Activated CD4-positive, alpha-beta T cell treated with anti-CD3 and anti-CD28 coated beads, Interleukin-2, amount 50 U/mL, for 48 hours (primary cell): ENCODE measurements around the gene OTUB2.

ENCODE experiments used
- DNase-seq, 2 experiments: peaks; one replicate each; pipeline ENCODE4 v3.0.0-alpha.2; 2020

OTUB2 gene

GRCh38 chr14:94026173-94026888 lies at the start of gene OTUB2:
Gene OTUB2, plus strand, starts transcription at chr14:94026340. Its CDS starts 198 bp downstream, at chr14:94026538.
- peak; percentile 97 to 98 for DNase-seq

DNA sequence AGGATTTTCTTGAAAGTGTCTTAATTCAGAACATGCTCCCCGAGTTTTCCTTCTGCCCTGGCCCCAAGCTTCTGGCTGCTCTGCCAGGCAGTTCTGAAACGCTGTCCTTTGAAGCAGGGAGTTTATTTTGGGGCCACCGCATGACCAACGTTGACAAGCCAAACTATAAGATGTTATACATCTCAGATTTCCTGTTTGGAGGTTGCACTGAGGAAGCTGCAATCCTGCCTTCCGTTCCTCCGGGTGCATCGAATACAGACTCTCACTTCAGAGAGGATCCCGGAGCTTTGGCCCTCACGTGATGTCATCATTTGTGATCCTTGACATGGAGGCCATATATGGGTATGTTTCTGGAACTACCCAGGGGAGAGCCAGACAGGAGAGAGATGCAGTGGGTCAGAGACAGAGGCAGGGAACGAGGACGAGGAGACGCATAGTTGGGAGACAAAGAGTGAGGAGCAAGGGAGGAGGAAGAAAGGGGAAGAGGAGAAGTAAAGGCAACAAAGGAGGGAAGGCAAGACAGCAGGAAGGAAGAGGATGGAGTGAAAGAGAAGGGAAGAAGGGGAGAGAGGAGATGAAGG lies 49.6 kb upstream of the OTUB2 start, which contains the start of gene ASB2:
Gene ASB2, minus strand, starts transcription at position 94 of the 581 bp plus-strand sequence. CDS start 12,031 bp downstream, outside the sequence.
- peak in 1 of 2 experiments; percentile 59 for DNase-seq

GRCh38 chr14:93977171-93977570 lies 49.0 kb upstream of the OTUB2 start:
- DNase-seq = no peak

DNA sequence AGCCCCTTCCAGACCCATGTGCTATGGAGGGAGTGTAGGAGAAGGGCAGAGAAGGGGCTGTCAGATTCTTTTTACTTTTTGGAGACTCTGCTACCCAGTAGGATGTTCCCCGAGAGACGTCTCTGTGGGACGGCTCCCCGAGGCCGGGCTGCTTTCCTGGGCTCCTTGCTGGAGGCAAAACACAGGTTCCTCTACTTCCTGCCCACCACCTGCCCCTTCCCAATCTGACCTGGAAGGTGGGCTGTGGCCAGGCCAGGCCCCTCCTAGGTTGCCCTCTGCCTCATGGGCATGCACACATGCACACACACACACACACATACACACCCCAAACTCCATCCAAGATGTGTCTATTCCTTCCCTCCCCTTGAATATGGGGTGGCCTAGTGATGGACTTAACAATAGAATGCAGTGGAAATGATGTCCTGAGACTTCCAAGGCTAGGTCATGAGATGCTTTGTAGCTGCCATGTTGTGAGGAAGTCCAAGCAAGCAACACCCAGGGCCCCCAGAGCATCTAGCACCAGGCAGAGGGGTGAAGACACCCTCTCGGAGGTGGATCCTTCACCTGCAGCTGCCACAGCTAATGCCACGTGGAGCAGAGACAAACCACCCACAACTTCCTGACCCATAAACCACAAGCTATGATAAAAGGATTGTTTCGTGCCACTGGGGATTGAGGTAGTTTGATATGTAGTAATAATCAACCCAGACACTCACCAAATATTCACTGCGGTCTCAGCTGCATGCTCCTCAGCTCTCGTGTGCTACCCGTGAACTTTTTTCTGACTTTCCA lies 48.2 kb upstream of the OTUB2 start:
- DNase-seq = peak; percentile 73 to 79

- DNase-seq = peak in 1 of 2 experiments; percentile 42
Observed at GRCh38 chr14:93978735-93979134, 47.4 kb upstream of the OTUB2 start.

DNA sequence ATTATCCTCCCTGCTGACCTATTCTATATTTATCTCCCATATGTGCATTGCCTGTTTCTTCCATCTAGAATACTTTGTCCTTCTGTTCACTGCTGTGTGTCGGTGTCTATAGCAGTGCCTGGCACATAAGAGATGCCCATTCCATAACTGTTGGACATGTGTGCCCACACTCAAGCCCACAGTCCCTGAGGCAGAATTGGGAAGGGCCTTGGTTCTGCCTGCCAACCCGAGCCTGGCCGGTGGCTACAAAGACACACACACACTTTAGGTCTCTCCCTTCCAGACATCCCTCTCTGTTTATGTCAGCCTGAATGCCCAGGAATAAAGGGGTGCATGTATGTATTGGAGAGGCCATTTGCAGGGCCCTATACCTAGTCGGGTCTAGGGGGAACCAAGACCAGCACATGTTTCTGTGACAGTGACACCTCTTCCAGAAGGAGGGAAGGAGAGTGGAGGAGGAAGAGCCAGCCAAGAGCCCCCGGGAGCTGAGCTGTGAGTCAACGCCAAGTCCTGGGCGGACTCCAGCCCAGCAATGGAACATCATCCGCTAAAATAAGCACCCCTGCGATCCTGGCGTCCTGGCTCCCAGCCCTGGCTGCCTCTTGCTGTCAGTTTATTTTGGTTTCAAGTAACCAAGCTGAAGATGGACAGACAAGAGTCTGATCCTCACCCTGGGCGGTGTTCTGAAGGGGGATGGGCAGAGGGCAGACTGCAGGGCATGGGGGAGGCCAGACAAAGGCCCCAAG lies 45.5 kb upstream of the OTUB2 start:
- DNase-seq = no peak

GRCh38 chr14:93981316-93982229 lies 44.6 kb upstream of the OTUB2 start:
- no peak for DNase-seq

DNA sequence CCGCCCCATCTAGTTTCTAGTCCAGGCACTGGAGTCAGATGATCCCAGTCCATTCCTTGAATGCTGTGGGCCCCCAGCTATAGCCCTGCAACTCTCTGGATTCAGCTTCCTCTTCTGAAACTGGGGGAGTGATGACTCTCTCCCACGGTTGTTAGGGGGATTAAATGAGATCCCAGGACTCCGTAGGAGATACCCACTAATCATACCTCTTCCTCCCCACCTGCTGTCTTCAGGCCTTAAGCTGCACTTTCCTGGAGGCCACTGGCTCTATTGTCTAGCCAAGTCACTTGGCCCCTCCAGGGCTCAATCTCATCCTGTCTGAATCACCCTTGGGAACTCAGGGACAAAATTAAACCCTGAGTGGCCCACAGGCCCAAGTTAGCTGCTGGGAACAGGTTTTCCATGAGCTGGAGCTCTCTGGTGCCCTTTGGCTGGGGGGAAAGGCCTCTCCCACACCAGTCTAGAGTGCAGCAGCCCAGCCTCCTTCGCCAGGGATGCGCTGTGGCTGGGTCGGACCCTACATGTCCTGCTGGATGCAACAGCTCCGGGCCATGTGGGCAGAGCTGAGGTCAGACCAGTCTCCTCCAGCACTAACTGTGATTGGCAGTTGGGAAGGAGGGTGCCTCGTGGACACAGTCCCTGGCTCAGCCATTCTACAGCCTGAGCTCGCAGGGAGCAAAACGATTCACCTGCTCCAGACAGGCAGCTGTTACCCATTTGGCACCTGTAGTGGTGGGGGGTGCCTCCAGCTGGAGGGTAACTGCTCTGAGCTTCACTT lies 43.7 kb upstream of the OTUB2 start:
- no peak for DNase-seq

- no peak for DNase-seq
Observed at GRCh38 chr14:93984070-93984469, 42.1 kb upstream of the OTUB2 start.

DNA sequence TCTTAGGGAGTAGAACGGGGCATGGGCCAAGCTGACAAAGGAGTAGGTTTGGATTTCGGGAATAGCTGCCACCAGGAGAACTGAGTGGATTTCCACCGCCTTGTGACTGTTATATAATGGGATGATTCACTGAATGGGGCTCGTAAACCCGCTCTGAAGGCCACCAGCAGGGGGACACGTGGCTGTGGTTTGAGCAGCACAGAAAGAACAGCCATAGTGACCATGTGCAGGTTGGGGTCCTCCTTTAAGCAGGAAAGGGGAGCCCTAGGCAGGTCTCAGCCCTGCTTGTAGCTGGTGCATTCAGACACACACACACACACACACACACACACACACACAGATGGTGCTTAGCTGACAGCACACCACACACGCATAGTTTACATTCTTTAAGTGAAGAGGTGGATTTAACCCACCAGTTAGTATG lies 41.1 kb upstream of the OTUB2 start:
- DNase-seq = no peak

DNA sequence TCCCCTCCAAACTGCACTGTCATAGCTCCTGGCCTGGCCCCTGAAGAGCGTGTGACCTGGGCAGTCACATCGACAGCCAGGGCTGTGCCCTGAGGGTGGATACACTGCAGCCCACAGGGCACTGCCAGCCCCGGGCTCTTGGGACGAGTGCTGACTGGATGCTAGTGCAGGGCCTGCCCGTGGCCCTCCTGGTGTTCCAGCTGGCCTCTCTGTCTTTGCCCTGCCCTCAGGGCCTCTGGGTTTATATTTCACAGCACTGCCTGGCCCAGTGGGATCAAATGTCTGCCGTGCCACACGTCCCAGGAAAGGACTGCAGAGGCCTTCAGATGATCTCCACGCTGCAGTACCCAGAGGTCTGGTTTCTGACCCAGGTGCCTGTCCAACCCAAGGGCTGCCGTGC lies 39.2 kb upstream of the OTUB2 start:
- no peak for DNase-seq

DNA sequence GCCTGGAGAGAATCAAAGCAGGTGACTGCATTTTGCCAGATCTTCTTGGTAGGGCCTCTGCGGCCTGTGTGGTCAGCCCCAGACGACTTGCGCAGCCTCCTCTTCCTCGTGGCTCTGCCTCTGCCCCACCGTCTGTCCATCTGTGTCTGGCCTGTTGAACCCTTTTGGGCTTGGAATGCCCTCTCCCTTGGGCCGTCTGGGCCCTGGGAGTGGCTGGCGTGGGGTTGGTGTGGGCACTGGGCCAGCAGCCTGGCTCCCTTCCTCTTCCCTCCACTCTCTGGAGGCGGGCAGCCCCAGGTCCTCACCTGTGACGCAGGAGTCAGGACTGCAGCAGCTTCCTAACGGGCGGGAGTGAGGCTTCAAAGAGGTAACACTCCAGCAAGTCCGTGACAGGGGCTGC lies 38.8 kb upstream of the OTUB2 start:
- no peak for DNase-seq

- DNase-seq = no peak
Observed at GRCh38 chr14:93987815-93988476, 38.2 kb upstream of the OTUB2 start.

GRCh38 chr14:93989939-93990338 lies 36.2 kb upstream of the OTUB2 start:
- DNase-seq = no peak

DNA sequence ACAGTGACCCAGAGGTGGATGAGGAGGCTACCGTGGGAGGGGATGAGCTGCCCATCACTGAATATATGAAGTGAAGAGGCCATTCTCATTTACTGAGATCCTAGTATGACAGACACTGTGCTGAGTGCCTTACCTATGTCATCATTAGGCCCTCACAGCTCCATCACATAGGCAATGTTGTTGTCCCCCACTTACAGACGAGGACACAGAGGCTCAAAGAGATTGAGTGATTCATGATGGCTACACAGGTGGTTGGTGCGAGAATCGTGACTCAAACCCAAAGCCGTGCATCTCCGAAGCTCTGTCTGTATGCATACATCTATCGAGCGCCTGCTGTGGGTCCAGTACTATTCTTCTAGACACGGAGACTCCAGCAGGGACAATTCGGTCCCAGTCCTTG lies 34.9 kb upstream of the OTUB2 start:
- no peak for DNase-seq

- DNase-seq = no peak
Observed at GRCh38 chr14:93991649-93992048, 34.5 kb upstream of the OTUB2 start.

- no peak for DNase-seq
Observed at GRCh38 chr14:93993382-93993781, 32.8 kb upstream of the OTUB2 start.

DNA sequence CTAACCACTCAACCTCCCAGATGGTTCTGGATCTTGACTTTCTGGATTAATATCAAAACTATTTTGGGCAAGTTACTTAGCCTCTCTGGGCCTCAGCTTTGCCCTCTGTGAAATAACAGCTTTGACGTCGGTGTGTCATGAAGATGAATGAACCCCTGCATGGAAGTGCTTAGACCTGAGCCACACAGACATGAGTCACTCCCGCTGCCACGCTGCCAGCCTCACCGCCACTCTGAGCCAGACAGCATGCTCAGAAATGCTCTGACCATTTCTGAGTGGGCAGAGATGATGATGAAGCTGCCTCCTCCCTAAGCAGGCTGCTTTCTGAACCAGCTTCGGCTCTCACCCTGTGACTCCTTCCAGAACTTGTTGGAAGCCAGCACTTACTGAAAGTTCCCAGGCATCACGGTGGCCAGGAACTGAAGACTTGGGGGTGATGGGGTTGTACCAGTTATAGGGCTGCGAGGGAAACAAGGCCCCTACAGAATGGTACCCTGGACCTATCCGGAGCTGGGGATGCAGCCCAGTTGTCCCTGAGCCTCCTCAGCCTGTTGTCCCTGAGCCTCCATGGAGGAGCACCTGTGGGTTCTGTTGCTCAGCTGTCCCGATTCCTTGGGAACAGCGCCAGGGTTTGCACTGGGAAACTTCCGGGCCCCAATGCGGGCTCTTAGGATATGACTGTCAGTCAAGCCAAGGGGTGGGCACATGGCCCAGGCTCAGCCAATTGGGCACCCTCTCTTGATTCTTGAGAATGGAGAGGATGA lies 31.0 kb upstream of the OTUB2 start:
- DNase-seq = peak; percentile 70 to 77

- no peak for DNase-seq
Observed at GRCh38 chr14:93996130-93996695, 29.9 kb upstream of the OTUB2 start.
